Measurements from ENCODE around the gene TMEM53.

Gene TMEM53

GRCh38 chr1:44620072-44620471, 54.2 kb downstream of the TMEM53 start:
- no peak for DNase-seq (ENCODE audit: low read depth)
- no peak for TF ChIP-seq CTCF (IDR thresholded peaks at IDR 0.05; ENCODE audit: control insufficient read depth, insufficient read depth, low read depth, low read length, missing control alignments)
- no peak overlapping the region for H3K4me3 ChIP-seq (ENCODE audit: control insufficient read depth, low read depth, low read length)

GRCh38 chr1:44619261-44619900, 54.9 kb downstream of the TMEM53 start:
- TF ChIP-seq CTCF (IDR thresholded peaks at IDR 0.05; ENCODE audit: control insufficient read depth, insufficient read depth, low read depth, low read length, missing control alignments) = no peak
- DNase-seq (ENCODE audit: low read depth) = no peak
- H3K4me3 ChIP-seq (ENCODE audit: control insufficient read depth, low read depth, low read length) = no peak overlapping the region

GRCh38 chr1:44617703-44618029, 56.6 kb downstream of the TMEM53 start:
- peak overlapping the region; percentile 32 for H3K4me3 ChIP-seq (ENCODE audit: control insufficient read depth, low read depth, low read length)
- DNase-seq (ENCODE audit: low read depth) = no peak
- TF ChIP-seq CTCF (IDR thresholded peaks at IDR 0.05; ENCODE audit: control insufficient read depth, insufficient read depth, low read depth, low read length, missing control alignments) = no peak

GRCh38 chr1:44616991-44617702, 57.1 kb downstream of the TMEM53 start:
- peak overlapping the region; percentile 32 for H3K4me3 ChIP-seq (ENCODE audit: control insufficient read depth, low read depth, low read length)
- no peak for TF ChIP-seq CTCF (IDR thresholded peaks at IDR 0.05; ENCODE audit: control insufficient read depth, insufficient read depth, low read depth, low read length, missing control alignments)
- no peak for DNase-seq (ENCODE audit: low read depth)

GRCh38 chr1:44616284-44616990, 57.8 kb downstream of the TMEM53 start:
- no peak for TF ChIP-seq CTCF (IDR thresholded peaks at IDR 0.05; ENCODE audit: control insufficient read depth, insufficient read depth, low read depth, low read length, missing control alignments)
- peak overlapping the region; percentile 32 for H3K4me3 ChIP-seq (ENCODE audit: control insufficient read depth, low read depth, low read length)
- no peak for DNase-seq (ENCODE audit: low read depth)

- H3K4me3 ChIP-seq (ENCODE audit: control insufficient read depth, low read depth, low read length) = no peak overlapping the region
- no peak for DNase-seq (ENCODE audit: low read depth)
- TF ChIP-seq CTCF (IDR thresholded peaks at IDR 0.05; ENCODE audit: control insufficient read depth, insufficient read depth, low read depth, low read length, missing control alignments) = no peak
Observed at GRCh38 chr1:44613941-44614340, 60.3 kb downstream of the TMEM53 start.
